GM04504 (cell line): ENCODE data around the gene KRT4.
"Not testable (repeated sequence)": the region's sequence is repeated elsewhere in the genome, so short reads cannot be mapped to it uniquely, and the experiment has no call there.

Experiments used
- DNase-seq: peaks from one replicate; pipeline ENCODE4 v3.0.0-alpha.2; 2012; ENCODE audit warnings: low read depth

The KRT4 gene

DNA sequence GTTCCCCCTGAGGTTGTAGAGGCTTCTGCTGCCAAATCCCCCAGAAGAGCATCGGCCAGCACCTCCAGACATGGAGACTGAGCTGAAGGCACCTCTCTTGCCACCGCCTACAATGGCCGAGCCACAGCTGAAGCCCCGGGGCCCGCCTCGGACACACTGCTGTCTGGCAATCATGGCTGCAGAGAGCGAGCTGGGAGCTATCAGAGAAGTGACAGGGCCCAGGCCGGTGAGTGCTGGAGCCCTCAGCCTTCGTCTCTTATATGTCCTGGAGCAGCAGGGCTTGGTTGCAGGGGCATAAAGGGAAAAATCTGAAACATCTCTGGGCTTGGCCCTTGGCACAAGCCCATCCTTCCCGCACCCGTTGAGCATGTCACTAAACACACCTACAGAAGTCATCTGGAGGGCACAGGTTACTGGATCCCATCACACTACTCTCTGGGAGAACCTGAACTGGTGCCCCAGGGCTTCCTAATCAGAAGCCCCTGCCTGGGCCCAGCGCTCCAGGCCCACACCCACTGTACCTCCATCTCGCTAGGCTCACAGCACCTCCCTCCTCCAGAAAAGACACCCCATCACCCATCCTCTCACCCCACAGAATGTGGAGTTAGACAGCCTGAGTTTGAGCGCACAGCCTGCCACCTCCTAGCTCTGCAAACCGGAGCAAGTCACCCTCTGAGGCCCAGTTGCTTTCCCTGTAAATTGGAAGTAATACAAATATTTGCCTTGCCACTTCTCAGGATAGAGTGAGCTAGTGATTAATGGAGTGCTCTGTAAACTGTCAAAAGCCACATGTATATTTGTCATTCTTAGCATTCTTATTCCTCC is at the start of gene KRT4:
Gene KRT4 (minus strand): TSS at position 232 of the 825 bp plus-strand sequence. CDS start 58 bp downstream, at position 174.
- DNase-seq, result peak; percentile 31

DNA sequence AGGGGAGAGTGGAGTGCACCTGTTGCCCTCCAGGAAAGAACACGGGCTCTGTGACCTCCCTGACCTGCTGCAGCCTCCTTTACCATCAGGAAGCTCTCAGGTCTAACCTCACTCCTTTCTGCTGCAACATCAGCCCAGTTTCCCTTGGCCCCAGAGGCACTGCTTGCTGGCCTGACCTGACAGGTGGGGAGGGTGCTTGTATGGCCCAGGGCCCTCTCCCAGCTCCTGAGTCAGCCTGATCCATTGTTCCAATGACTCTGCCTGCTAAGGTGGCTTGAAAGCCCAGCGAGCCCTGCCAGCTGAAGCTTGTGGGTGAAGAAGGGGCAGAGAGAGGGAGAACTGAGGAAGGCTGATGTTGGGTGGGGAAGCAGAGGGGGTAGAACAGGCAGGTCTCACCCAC is 48.1 kb upstream of the KRT4 start:
- DNase-seq, result no peak

DNA sequence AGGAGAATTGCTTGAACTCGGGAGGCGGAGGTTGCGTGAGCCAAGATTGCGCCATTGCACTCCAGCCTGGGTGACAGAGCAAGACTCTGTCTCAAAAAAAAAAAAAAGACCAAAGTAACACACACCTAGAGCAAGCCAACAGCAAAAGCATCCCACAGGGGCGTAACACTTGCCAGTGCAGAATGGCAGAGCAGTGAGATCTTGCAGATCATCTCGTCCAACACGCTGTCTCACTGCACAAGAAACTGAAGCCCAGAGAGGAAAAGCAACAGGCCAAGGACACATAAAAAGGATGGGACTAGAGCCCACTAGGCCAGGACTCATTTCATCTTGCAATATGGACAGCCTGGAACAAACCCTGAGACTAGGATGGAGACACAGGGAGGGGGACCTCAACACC is 47.6 kb upstream of the KRT4 start:
- DNase-seq, result no peak

- no peak for DNase-seq
Observed at GRCh38 chr12:52860102-52860823, 46.3 kb upstream of the KRT4 start.

- no peak for DNase-seq
Observed at GRCh38 chr12:52857500-52857899, 43.6 kb upstream of the KRT4 start.

- no peak for DNase-seq
Observed at GRCh38 chr12:52856787-52857186, 42.9 kb upstream of the KRT4 start.

DNA sequence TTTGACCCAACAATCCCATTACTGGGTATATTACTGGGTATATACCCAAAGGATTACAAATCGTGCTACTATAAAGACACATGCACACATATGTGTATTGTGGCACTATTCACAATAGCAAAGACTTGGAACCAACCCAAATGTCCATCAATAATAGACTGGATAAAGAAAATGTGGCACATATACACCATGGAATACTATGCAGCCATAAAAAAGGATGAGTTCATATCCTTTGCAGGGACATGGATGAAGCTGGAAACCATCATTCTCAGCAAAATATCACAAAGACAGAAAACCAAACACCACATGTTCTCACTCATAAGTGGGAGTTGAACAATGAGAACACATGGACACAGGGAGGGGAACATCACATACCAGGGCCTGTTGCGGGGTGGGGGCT is 42.2 kb upstream of the KRT4 start:
- DNase-seq, result not testable (repeated sequence)

DNA sequence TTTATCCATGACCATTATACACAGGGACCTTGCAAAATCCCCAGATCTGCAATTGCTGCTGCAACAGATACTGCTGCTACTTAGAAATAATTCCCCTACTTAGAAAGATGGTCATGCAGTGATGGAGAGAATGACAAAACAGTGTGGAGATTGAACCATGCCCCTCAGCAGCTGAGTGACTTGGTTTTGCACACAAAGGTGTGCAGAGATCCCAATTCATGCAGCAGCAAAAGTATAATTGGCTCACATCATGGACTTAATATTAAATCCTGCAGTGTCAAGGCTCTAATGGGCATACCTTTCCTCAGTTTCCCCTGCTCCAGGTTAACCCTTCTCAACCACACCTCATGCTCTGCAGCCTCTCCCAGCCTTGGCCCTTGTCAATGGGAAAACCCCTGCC is 37.9 kb upstream of the KRT4 start:
- no peak for DNase-seq

DNA sequence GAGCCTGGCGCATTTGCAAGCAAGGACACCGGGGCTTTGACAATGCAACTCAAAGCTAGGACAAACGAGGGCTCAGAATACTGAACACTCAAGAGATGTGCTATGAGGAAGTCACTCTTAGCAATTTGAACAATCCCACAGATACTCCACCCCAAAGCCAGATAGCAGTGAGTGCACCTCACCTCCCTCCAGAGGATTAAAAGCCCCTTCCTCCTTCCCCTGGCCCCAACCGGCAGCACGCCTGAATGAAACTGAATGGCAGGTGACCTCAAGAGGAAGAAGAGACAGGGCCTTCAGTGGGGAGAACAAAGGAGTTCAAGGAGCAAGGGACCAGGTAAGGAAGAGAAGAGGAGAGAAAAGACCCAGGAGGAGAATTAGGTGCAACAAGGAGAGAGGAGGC is 36.8 kb upstream of the KRT4 start:
- DNase-seq, result no peak

DNA sequence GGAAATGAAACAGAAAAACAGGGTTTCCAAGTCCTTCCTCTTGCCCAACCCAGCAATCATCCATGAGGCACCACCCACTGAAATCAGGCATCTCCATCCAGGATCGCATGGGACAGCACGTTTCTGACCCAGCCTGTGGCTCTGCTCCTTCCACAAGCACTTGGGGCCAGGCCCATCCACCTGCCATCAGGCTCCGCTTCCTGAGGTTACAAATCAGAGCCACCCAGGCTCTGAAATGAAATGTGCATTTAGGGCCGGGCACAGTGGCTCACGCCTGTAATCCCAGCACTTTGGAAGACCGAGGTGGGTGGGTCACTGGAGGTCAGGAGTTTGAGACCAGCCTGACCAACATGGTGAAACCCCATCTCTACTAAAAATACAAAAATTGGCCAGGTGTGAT is 35.6 kb upstream of the KRT4 start:
- no peak for DNase-seq

GRCh38 chr12:52848661-52849255 is 34.8 kb upstream of the KRT4 start, which contains the start of gene KRT78:
Gene KRT78, minus strand, starts transcription at chr12:52848994. Its CDS starts 64 bp downstream, at chr12:52848930.
- DNase-seq, result no peak

DNA sequence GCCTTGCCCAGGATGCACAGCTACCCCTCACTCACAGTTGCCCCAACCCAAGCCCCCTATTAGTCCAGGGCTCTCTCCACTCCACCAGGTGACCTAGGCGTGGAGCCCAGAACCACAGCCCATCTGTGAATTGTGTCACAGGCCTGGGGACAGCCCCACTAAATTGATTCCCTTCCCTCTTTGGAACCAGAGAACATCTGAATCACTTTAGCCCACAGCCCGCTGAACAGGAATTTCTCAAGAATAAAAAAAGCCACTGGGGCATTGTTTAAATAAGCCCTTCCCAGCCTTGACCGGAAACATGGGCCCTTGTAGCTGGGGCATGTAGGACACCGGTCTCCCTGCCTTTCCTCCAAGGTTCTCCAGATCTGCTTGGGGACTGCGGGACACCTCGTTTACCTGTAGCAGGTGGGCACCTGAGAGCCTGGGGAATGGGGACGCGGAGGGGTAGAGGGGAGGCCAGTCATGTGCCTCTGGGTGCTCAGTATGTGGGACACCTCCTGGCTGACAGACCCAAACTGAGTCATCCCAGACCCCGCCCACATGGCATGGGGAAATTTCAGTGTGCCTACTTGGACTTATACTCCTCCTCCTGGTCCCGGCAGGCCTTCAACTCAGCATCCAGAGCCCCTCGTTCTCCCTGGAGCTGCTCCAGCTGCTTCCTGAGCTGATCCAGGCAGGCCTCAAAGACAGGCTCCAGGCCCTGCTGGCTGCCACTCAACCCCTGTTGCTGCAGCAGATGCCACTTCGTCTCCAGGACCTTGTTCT is 33.6 kb upstream of the KRT4 start:
- no peak for DNase-seq

DNA sequence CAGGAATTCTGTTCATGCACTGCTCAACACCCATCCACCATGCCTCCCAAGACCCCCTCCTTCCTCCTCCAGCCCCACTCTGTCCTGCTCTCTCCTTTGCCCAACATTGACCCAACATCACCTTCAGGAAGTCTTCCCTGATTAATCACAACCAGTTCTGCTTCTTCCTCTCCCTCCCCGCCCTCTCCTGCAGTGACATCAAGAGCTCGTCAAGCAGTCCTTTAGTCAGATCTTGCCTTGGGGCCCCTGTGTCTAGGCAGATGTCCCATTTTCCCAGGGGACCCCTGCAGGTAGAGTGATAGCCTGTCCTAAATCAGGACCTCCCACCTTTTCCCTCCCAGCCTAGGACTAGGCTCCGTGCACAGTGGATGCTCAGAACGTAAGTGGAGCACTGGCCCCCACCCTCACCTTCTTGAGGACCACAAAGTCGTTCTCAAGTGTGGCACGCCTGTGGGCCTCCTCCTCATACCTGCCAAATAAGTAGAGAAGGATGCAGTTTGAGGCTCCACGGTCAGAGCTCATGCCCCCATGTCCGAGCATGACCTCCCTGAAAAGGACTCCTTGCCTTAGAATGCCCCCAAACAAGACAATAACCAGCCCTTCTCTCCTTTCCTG is 32.5 kb upstream of the KRT4 start:
- no peak for DNase-seq

- DNase-seq, result no peak
Observed at GRCh38 chr12:52845946-52846345, 32.0 kb upstream of the KRT4 start.

- DNase-seq, result no peak
Observed at GRCh38 chr12:52844386-52844785, 30.5 kb upstream of the KRT4 start.

- DNase-seq, result no peak
Observed at GRCh38 chr12:52839436-52840105, 25.7 kb upstream of the KRT4 start.

DNA sequence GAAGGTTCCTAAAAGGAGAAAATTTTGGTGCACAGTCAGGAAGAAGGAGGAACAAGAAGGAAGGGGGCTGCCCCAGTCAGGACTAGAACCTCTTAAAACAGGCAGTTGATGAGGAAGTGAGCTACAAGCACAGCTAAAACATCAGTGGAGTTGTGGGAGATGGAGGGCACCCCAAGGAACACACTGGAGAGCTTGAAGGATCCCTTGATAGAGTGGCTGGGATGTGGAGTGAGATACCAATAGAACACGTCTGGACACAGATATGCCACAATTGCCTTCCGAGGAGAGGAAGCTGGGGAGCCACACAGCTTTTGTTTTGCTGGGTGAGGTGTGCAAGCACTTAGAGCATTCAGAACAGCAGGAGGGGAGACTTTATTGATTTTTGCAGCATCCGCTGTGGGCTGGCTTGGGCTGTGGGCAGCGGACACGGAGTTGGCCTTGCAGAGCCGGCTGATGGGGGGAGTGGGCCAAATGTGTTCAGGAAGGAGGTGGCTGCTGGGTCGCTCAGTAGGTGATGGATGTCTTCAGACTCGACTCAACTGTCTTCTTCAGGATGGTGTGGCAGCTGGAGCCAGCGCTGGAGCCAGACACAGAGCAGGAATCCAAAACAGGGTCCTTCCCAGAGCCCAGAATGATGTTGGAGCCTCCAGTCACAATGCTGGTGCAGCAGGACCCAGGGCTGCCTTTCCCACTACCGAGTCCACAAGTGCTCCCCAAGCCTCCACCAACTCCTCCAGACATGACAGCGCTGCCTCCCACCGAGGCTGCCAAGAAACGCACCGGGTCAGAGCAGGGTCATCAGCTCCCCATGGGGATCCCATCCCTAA is 24.9 kb upstream of the KRT4 start:
- DNase-seq, result no peak

DNA sequence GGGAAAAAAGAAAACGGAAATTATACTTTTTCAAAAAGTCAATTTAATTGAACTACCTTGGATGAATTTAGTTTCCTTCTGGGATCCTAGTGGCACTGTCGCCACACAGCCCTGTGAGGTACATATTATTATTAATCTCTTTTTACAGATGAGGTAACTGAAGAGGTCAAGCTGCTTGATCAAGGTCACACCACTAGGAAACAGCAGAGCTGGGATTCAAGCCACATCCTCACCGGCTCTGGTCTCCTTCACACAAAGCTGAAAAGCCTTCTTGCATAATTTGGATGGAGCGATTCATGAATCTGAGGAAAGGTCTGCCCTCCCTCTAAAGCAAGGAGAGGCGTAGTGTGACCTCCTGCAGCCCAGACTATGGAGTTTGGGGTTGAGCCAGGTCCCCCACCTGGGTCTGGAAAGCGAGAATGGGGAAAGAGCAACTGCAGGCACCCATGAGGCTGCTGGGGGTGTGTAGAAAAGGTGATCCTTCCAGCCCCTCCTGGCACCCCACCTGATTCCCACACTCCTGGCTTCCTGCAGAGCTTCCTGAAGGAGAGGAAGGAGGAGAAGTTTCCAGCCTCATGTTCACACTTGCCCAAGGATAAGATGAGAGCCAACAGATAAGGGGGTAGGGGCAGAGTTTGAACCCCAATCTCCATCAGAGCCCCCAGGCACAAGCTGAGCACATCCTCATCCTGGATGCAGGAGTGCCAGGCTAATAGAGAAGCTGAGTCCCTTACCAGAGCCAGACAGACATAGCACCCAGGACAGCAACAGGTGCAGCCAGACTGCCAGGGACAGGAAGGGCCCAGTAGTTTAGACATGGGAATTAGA is 24.1 kb upstream of the KRT4 start:
- DNase-seq, result no peak

- peak; percentile 31 for DNase-seq
Observed at GRCh38 chr12:52837413-52837741, 23.5 kb upstream of the KRT4 start.
